ENCODE measurements around the gene KCNJ12.
"Not testable (repeated sequence)": the region's sequence is repeated elsewhere in the genome, so short reads cannot be mapped to it uniquely, and the experiment has no call there.

The KCNJ12 gene

DNA sequence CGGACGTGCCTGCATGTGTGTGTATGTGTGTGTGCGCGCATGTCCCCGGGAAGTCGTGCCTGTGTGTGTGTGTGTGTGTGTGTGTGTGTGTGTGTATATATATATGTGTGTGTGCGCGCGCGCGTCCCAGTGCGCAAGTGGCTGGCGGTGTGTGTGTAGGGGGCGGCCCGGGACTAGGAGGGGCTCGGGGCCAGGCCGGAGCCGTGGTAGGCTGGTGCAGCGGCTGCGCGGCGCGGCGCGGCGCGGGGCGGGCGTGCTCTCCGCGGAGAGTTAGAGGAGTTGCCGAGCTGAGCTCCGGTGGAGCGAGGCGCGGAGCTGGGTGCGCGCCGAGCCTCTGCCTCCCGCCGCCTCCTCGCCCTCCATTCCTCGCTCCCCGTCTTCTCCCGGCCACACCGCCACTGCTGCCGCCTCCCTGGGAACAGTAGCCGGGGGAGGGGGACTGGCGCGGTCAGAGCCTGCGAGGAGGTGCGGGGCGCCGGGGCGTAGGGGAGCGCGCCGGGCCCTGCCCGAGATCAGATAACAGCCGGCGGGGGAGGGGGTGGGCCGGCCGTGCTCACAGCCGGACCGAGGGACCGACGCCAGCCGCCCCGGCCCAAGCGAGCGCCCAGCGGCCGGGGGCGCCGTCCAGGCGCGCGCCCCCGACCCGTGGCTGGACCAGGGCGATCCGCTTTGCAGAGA lies at the start of gene KCNJ12:
TSS of gene KCNJ12 (plus strand) at position 277 of the 678 bp plus-strand sequence. CDS start 38,986 bp downstream, outside the sequence.
- no peak for DNase-seq

- DNase-seq = not testable (repeated sequence)
These were observed 48.2 kb upstream of the KCNJ12 start for GRCh38 chr17:21327921-21328320.

- not testable (repeated sequence) for DNase-seq
These were observed 47.4 kb upstream of the KCNJ12 start for GRCh38 chr17:21328778-21329177.

DNA sequence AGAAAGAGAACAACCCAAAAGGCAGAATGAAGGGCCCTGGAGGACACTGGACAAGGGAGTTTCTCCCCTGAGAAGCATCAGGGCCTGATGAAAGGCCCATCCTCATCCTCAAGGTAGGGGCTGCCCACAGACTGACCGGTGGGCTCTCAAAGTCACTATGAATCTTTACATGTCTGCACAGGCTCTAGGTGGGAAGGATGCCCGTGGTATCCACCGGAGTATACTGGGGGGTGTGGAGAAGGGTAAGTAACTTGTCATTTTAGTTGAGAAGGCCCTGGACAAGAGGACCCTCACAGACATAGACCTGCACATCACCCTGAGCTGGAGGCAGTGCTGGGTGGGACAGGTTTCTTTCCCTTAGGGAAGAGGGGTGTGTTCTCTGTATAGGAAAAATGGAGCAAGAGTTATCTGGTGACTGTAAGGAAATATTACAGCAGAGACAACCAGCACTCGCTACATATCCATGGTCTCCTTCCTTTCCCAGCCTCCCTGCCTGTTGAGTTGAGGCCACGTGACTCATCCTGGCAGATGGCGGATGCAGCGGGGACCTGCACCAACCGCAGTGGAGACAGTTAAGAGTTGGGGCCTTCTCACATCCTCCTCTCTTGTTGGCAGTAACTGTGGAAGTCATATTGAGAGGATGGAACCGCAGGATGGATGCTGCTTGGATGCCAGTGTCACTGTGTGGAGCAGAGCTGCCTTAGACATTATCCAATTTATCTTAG lies 45.6 kb upstream of the KCNJ12 start:
- DNase-seq = no peak

GRCh38 chr17:21336541-21337294 lies 39.4 kb upstream of the KCNJ12 start:
- DNase-seq = not testable (repeated sequence)

DNA sequence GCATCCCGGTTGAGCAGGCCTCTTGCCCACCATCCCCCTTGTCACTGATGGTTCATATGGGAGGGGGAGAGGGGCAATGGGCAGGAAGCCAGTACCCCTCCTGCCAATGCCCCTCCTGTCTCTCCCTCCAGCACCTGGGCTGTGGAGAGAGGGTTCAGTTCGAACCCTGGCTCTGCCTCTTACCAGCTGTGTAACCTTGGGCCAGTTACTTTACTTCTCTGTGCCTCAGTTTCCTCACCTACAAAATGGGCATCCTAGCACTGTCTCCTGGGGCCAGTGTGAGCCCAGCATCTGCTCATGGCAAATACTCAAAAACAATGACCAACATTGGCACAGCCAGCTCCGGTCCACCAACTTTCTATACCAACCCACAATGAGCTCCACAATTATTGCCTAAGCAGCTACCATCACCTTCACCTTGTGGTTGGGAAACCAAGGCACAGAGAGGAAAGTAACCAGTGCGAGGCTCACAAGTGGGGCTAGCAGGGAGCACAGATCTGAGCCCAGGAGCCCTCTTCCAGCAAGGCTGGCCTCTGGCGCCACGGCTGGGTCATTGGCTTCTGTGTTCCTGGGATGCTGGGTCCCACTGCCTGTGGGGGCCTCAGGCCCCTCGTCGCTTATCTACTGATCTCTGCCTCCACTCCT lies 38.1 kb upstream of the KCNJ12 start:
- DNase-seq = not testable (repeated sequence)

GRCh38 chr17:21339011-21339410 lies 37.1 kb upstream of the KCNJ12 start:
- no peak for DNase-seq

- DNase-seq = not testable (repeated sequence)
These were observed 36.6 kb upstream of the KCNJ12 start for GRCh38 chr17:21339571-21339970.

GRCh38 chr17:21340407-21340806 lies 35.8 kb upstream of the KCNJ12 start:
- DNase-seq = not testable (repeated sequence)

DNA sequence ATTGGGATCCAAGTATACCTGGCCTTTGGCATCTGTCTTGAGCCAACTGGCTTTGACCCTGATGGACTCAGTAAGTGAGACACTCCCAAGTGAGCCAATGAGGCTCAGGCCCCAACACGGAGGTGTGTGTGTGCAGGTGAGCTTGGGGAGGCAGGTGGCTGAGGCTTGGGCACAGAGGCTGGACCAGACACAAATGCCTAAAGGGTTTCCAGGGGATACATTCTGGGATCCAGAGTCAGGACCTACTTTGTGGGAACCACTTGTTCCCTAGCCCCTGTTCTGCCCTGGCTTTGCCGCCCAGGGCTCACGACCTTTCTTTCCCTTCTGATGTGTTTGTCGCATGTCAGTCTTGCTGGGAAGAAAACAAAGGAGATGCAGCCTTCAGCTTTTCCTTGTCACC lies 34.9 kb upstream of the KCNJ12 start:
- not testable (repeated sequence) for DNase-seq

GRCh38 chr17:21341925-21342540 lies 34.1 kb upstream of the KCNJ12 start:
- DNase-seq = not testable (repeated sequence)

DNA sequence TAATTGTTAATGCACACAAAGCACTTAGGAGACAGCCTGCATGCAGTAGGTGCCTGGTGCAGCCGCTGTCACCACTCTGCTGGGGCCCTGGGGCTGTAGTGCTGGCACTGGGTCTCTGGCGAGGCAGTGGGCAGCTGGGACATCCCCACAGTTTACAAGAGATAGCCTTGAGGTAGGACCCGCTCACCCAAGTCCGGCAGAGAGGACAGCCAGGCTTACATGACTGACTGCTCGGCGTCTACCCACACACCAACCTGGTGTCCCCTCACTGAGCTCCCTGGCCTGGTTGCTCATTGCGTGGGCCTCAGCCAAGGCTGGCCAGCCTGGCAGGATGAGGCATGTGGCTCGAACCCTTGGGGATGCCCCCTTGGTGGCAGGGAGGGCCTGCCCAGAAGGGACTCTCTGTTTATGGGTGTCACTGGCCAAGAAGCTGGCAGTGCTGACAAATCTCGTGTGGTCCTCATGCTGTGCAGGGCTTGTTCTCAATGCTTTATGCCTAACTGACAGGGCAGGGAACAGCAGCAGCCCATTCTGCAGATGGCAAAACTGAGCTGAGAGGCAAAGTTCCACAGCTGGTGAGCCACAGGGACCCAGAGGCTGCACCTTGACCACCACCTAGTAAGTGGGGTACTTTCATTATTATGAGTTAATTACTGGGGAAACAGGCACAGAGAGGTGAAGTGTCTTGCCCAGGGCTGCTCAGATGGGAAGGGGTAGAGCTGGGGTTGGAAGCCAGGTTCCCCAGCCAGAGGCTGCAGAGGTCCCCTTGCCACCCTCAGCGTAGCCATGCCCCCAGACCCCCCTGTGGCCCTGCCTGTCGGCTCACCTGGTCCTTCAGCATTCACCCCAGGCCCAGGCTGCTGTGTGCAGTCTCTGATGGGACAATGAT lies 32.9 kb upstream of the KCNJ12 start:
- not testable (repeated sequence) for DNase-seq

DNA sequence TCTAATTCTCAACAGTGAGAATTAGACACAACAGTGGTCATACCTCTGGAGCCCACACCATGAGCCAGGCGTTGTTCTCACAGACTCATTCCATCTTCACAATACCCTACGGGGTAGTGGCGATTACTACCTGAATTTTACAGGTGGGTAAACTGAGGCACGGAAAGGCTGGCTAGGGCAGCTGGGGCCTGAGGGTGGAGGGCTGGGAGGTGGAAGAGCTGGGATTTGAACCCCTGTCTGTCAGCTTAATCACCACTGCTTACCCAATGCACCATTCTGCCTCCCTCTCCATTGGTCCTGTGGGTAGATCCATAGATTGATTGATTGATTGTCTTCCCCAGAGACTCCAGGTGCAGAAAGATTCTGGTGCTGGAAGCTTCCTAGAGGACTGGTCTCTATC lies 31.4 kb upstream of the KCNJ12 start:
- DNase-seq = not testable (repeated sequence)

DNA sequence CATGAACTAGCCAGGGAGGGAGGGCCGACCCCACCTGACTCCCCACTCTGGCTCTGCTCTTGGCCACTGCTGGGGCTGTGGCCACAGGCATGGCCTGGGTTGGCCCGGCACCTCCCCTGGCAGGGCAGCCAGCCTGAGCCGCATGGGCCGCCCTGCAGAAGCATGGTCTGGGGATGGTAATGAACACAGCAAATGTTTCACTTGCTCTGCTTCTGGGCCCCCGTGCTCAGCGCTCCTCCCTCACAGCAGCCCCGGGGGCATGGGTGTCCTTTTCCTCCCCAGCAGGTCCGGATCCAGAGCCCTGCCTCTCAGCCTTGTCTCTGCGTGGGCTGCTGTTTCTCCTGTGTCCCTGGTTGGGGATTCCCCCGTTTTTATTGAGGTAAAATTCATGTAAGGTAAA lies 30.9 kb upstream of the KCNJ12 start:
- no peak for DNase-seq

DNA sequence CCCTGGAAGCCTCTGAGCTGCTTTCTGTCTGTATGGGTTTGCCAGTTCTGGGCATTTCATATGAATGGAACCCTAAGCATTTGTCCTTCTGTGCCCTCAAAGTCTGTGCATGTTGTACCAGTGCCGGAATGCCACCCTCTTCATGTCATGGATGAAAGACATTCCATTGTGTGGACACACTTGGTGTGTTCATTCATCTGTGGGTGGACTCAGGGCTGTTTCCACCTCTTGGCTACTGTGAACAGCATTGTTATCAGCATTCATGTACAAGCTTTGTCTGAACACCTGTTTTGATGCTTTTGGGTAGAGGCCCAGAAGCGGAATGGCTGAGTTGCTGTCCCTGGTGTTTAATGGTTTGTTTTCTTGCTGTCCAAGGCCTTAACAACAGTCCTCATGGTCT lies 30.1 kb upstream of the KCNJ12 start:
- DNase-seq = not testable (repeated sequence)

DNA sequence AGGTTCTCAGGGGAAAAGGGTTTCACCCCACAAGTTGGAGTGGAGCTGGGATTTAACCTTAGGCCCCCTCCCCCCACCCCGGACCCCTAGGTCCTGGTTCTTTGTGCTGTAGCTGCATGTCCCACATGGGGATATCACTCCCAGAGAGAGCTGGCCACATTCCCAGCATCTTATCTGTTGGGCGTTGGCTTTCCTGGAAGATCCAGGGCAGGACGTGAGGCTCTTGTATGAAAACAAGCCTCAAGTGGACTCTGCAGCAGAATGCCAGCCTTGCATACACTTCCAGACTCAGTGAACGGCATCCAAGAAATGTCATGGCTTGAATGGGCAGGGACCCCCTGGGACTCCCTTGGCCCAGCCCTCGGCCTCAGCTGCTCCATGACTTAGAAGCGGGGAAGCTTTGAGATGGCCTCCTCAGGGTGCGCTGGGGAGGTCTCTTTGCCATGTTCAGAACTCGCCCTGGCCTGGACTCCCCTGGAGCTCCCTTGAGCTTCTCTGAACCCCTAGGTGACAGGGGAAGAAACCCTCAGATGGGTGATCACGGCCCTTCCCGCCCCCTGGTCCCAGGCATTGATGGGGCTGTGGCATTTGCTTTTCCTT lies 29.4 kb upstream of the KCNJ12 start:
- not testable (repeated sequence) for DNase-seq

GRCh38 chr17:21347660-21348059 lies 28.5 kb upstream of the KCNJ12 start:
- not testable (repeated sequence) for DNase-seq

GRCh38 chr17:21348081-21348925 lies 27.9 kb upstream of the KCNJ12 start:
- DNase-seq = not testable (repeated sequence)

- not testable (repeated sequence) for DNase-seq
These were observed 27.3 kb upstream of the KCNJ12 start for GRCh38 chr17:21348926-21349261.

Data from CD4-positive, alpha-beta T cell treated with Interleukin-10 for 1 hour (primary cell).